ENCODE results near the gene HERPUD1. TPM values are rescaled to one million over a fixed set of nuclear protein-coding genes. Genes with fewer than 3 reads are reported as not detected.
"Not testable (repeated sequence)": the region's sequence is repeated elsewhere in the genome, so short reads cannot be mapped to it uniquely, and the experiment has no call there.

The HERPUD1 gene
- total and polyA plus RNA-seq, 4 donors: 57.8 to 219 (median 118) TPM

DNA sequence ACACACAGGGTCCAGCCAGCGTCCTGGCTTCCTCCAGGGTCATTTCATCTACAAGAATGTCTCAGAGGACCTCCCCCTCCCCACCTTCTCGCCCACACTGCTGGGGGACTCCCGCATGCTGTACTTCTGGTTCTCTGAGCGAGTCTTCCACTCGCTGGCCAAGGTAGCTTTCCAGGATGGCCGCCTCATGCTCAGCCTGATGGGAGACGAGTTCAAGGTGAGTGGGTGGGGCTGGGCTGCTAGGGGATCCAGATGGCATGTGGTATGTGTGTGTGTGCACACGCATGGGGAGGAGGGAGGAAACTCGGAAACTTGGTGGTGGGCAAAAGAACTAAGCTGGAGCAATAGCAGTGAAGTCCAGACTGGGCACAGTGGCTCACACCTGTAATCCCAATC is 41.4 kb downstream of the HERPUD1 start:
- H3K27me3 ChIP-seq (ENCODE audit: control insufficient read depth in 4 of 4, insufficient read depth in 4 of 4, low read length in 3 of 4): no peaks in the 10 kb centered on the region
- no peak for DNase-seq (ENCODE audit: low spot score)
- no peaks in the 10 kb centered on the region for H3K36me3 ChIP-seq (ENCODE audit: control insufficient read depth in 4 of 4, insufficient read depth in 3 of 4, low read depth in 1 of 4, low read length in 3 of 4)
- WGBS: 89% methylated on average over 9 of the region's 9 CpGs
- no peaks in the 10 kb centered on the region for H3K4me1 ChIP-seq (ENCODE audit: control insufficient read depth in 4 of 4, insufficient read depth in 4 of 4, low read length in 3 of 4)
- no peak overlapping the region for H3K27ac ChIP-seq (ENCODE audit: low read depth in 1 of 2, low read length in 2 of 2)
- no peak overlapping the region for H3K9ac ChIP-seq (ENCODE audit: low read depth in 1 of 2, low read length in 2 of 2)
- no peak overlapping the region for H3K4me3 ChIP-seq (ENCODE audit: low read depth in 1 of 3, low read length in 3 of 3)
- TF ChIP-seq, protein P1, sequence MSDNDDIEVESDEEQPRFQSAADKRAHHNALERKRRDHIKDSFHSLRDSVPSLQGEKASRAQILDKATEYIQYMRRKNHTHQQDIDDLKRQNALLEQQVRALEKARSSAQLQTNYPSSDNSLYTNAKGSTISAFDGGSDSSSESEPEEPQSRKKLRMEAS (IDR thresholded peaks at IDR 0.05): no peak
- TF ChIP-seq RXRA (IDR thresholded peaks at IDR 0.05): no peak
- no peaks in the 10 kb centered on the region for H3K9me3 ChIP-seq (ENCODE audit: control insufficient read depth in 4 of 4, low read length in 3 of 4)

DNA sequence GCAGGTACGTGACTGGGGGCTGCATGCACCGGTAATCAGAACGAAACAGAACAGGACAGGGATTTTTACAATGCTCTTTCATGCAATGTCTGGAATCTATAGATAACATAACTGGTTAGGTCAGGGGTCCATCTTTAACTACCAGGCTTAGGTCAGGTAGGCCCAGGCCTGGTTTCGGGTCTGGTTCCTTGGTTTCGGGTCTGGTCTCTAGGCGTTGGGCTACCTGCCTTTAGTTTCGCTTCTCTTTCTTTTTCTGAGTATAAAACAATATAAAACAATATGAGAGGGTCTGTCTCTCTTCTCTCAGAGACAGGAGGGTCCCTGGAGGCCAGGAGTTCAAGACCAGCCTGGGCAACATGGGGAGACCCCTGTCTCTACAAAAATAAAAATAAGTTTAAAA is 42.0 kb downstream of the HERPUD1 start:
- H3K4me3 ChIP-seq (ENCODE audit: low read depth in 1 of 3, low read length in 3 of 3); H3K4me1 ChIP-seq (ENCODE audit: control insufficient read depth in 4 of 4, insufficient read depth in 4 of 4, low read length in 3 of 4); H3K27ac ChIP-seq (ENCODE audit: low read depth in 1 of 2, low read length in 2 of 2); H3K9me3 ChIP-seq (ENCODE audit: control insufficient read depth in 4 of 4, low read length in 3 of 4); H3K9ac ChIP-seq (ENCODE audit: low read depth in 1 of 2, low read length in 2 of 2); DNase-seq (ENCODE audit: low spot score); H3K36me3 ChIP-seq (ENCODE audit: control insufficient read depth in 4 of 4, insufficient read depth in 3 of 4, low read depth in 1 of 4, low read length in 3 of 4); H3K27me3 ChIP-seq (ENCODE audit: control insufficient read depth in 4 of 4, insufficient read depth in 4 of 4, low read length in 3 of 4): not testable (repeated sequence)
- WGBS: 82% methylated on average over 7 of the region's 7 CpGs

DNA sequence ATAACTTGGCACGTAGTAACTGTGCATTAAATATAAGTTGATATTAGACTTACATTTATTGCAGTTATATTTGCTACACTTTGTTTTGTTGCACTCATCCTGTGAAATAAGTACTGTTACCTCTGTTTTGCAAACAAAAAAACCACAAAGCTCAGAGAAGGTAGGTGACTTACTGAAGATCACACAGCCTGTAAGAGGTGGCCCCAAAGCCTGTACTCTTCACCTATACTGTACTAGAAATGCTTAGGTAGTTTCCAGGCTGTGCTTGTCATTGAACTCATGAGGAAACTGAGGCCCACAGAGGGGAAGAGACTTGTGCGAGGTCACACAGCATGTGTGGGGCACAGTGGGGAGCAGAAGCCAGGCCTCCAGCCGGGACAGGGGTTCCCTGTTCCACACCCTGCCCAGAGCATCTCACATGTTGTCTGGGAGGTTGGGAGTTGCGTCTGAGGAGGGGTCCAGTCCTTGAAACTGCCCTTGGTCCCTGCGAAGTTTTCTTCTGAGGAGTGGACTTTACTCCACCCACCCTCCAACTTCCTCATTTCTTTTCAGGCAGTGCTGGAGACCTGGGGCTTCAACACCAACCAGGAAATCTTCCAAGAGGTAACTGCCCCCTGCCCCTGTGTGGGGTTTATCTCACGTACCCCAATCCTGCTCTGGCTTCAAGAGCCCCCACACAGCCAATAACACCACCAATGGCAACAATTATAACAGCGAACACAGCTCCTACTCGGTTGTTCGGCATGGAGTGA is 42.8 kb downstream of the HERPUD1 start:
- H3K9me3 ChIP-seq (ENCODE audit: control insufficient read depth in 4 of 4, low read length in 3 of 4): no peaks in the 10 kb centered on the region
- DNase-seq (ENCODE audit: low spot score): no peak
- H3K4me3 ChIP-seq (ENCODE audit: low read depth in 1 of 3, low read length in 3 of 3): no peak overlapping the region
- whole genome bisulfite sequencing: 88% methylated on average over 9 of the region's 9 CpGs
- no peaks in the 10 kb centered on the region for H3K27me3 ChIP-seq (ENCODE audit: control insufficient read depth in 4 of 4, insufficient read depth in 4 of 4, low read length in 3 of 4)
- no peaks in the 10 kb centered on the region for H3K36me3 ChIP-seq (ENCODE audit: control insufficient read depth in 4 of 4, insufficient read depth in 3 of 4, low read depth in 1 of 4, low read length in 3 of 4)
- no peak overlapping the region for H3K9ac ChIP-seq (ENCODE audit: low read depth in 1 of 2, low read length in 2 of 2)
- peaks cover 0 to 3% (median 1%) of the 10 kb centered on the region in 4 donors for H3K4me1 ChIP-seq (ENCODE audit: control insufficient read depth in 4 of 4, insufficient read depth in 4 of 4, low read length in 3 of 4)
- no peak for TF ChIP-seq GABPA (IDR thresholded peaks at IDR 0.05 in 1 of 2, conservative IDR thresholded peaks at IDR 0.05 in 1 of 2)
- TF ChIP-seq, protein P2, sequence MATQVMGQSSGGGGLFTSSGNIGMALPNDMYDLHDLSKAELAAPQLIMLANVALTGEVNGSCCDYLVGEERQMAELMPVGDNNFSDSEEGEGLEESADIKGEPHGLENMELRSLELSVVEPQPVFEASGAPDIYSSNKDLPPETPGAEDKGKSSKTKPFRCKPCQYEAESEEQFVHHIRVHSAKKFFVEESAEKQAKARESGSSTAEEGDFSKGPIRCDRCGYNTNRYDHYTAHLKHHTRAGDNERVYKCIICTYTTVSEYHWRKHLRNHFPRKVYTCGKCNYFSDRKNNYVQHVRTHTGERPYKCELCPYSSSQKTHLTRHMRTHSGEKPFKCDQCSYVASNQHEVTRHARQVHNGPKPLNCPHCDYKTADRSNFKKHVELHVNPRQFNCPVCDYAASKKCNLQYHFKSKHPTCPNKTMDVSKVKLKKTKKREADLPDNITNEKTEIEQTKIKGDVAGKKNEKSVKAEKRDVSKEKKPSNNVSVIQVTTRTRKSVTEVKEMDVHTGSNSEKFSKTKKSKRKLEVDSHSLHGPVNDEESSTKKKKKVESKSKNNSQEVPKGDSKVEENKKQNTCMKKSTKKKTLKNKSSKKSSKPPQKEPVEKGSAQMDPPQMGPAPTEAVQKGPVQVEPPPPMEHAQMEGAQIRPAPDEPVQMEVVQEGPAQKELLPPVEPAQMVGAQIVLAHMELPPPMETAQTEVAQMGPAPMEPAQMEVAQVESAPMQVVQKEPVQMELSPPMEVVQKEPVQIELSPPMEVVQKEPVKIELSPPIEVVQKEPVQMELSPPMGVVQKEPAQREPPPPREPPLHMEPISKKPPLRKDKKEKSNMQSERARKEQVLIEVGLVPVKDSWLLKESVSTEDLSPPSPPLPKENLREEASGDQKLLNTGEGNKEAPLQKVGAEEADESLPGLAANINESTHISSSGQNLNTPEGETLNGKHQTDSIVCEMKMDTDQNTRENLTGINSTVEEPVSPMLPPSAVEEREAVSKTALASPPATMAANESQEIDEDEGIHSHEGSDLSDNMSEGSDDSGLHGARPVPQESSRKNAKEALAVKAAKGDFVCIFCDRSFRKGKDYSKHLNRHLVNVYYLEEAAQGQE (IDR thresholded peaks at IDR 0.05): no peak
- TF ChIP-seq, protein P3, sequence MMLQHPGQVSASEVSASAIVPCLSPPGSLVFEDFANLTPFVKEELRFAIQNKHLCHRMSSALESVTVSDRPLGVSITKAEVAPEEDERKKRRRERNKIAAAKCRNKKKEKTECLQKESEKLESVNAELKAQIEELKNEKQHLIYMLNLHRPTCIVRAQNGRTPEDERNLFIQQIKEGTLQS (IDR thresholded peaks at IDR 0.05): no peak
- no peak overlapping the region for H3K27ac ChIP-seq (ENCODE audit: low read depth in 1 of 2, low read length in 2 of 2)

DNA sequence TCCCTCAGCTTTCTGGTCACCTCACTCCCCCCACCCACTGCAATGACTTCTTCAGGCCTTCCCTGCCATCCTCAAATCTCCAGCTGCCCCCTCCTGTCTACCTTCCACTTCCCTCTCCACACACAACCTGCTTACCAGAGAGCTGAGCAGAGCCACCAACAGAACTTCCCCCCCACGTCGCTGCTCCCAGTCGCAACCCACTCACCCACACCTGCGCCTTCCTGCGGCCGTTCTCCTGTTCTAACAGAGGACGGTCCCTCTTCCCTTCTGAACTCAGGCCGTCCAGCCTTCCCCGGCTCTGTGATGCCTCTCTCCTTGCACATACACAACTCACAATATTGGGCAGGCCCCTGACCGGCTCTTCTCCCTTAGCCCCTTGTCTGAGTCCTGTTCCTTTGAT is 43.8 kb downstream of the HERPUD1 start:
- Histone ChIP-seq H3K4me3 (ENCODE audit: low read depth in 1 of 3, low read length in 3 of 3) (no peak overlapping the region), H3K27me3 (ENCODE audit: control insufficient read depth in 4 of 4, insufficient read depth in 4 of 4, low read length in 3 of 4) (no peaks in the 10 kb centered on the region), H3K36me3 (ENCODE audit: control insufficient read depth in 4 of 4, insufficient read depth in 3 of 4, low read depth in 1 of 4, low read length in 3 of 4) (no peaks in the 10 kb centered on the region), H3K4me1 (ENCODE audit: control insufficient read depth in 4 of 4, insufficient read depth in 4 of 4, low read length in 3 of 4) (peaks cover 1 to 9% (median 2%) of the 10 kb centered on the region in 4 donors), H3K9me3 (ENCODE audit: control insufficient read depth in 4 of 4, low read length in 3 of 4) (no peaks in the 10 kb centered on the region), H3K27ac (ENCODE audit: low read depth in 1 of 2, low read length in 2 of 2) (no peak overlapping the region), H3K9ac (ENCODE audit: low read depth in 1 of 2, low read length in 2 of 2) (no peak overlapping the region)
- DNase-seq (ENCODE audit: low spot score): no peak
- TF ChIP-seq RAD21 (IDR thresholded peaks at IDR 0.05) (no peak), EGR1 (IDR thresholded peaks at IDR 0.05; ENCODE audit: low read depth in 2 of 2) (no peak), NR2F2 (IDR thresholded peaks at IDR 0.05) (no peak), YY1 (IDR thresholded peaks at IDR 0.05) (no peak), FOXA1 (IDR thresholded peaks at IDR 0.05) (no peak), GABPA (IDR thresholded peaks at IDR 0.05 in 1 of 2, conservative IDR thresholded peaks at IDR 0.05 in 1 of 2) (no peak), FOXA2 (IDR thresholded peaks at IDR 0.05) (no peak)
- TF ChIP-seq, protein P2 (IDR thresholded peaks at IDR 0.05): no peak
- WGBS: 90% methylated on average over 10 of the region's 10 CpGs
